K562 (cell line): ENCODE measurements around the gene HNRNPH1. TPM values are rescaled to one million over a fixed set of nuclear protein-coding genes. Genes with fewer than 3 reads are reported as not detected.
A peak's percentile ranks its signal among the peaks of the same experiment; 100 is the strongest.

ENCODE experiments used
- ADNP ChIP-seq: fragments of 200-800 bp; sonication (Bioruptor generic); IDR thresholded peaks from 2 replicates; pipeline ENCODE4 v1.6.1; 2016; ENCODE audit warnings: missing genetic modification characterization, missing compliant biosample characterization
- BRD9 ChIP-seq: fragments of 450-650 bp; IDR thresholded peaks from 2 replicates; pipeline ENCODE4 v1.6.1; 2018; ENCODE audit warnings: low read depth; ENCODE audit not compliant: partially characterized antibody
- CHD4 ChIP-seq: fragments of 200-600 bp; sonication (generic); IDR thresholded peaks from 3 replicates; pipeline ENCODE4 v1.6.1; 2012; ENCODE audit warnings: low read depth, mild to moderate bottlenecking, mixed read lengths, low read length, inconsistent platforms; ENCODE audit not compliant: insufficient read depth, insufficient replicate concordance, poor library complexity, severe bottlenecking
- COPS2 ChIP-seq: fragments of 450-650 bp; conservative IDR thresholded peaks from 2 replicates; pipeline ENCODE4 v1.6.1; 2016; ENCODE audit warnings: mild to moderate bottlenecking, moderate library complexity
- CREBBP ChIP-seq: IDR thresholded peaks from one replicate; pipeline ENCODE4 v1.6.1; 2012; ENCODE audit warnings: low read depth, mild to moderate bottlenecking, control low read depth, inconsistent platforms, low read length
- FUS ChIP-seq: fragments of 200-400 bp; formaldehyde crosslinking; optimal IDR thresholded peaks from 2 replicates; pipeline ENCODE3; 2017; ENCODE audit warnings: low read depth, low read length
- HBP1 ChIP-seq: fragments of 450-650 bp; formaldehyde crosslinking; IDR thresholded peaks from 2 replicates; pipeline ENCODE4 v1.4.0; 2022; ENCODE audit warnings: missing genetic modification characterization
- IRF1 ChIP-seq: sonication (generic); formaldehyde crosslinking; IDR thresholded peaks from 2 replicates; pipeline ENCODE4 v1.8.0; 2022; ENCODE audit warnings: missing genetic modification reagents, mild to moderate bottlenecking, borderline replicate concordance
- IRF2 ChIP-seq: sonication (generic); formaldehyde crosslinking; IDR thresholded peaks from 2 replicates; pipeline ENCODE4 v1.8.1; 2022; ENCODE audit warnings: mild to moderate bottlenecking, missing genetic modification reagents
- MBD1 ChIP-seq: fragments of 250-450 bp; sonication (Bioruptor Pico); IDR thresholded peaks from 2 replicates; pipeline ENCODE4 v1.8.0; 2022; ENCODE audit warnings: inconsistent platforms
- POLR3G ChIP-seq: IDR thresholded peaks from 2 replicates; pipeline ENCODE4 v1.6.1; 2011; ENCODE audit not compliant: insufficient read length, insufficient replicate concordance; ENCODE audit errors: extremely low read depth
- SMARCB1 ChIP-seq: IDR thresholded peaks from 2 replicates; pipeline ENCODE4 v1.6.1; 2011; ENCODE audit warnings: improper control_type of control experiment, low read depth; ENCODE audit not compliant: insufficient read length
- SMARCC2 ChIP-seq: fragments of 450-650 bp; IDR thresholded peaks from 2 replicates; pipeline ENCODE4 v1.6.1; 2017; ENCODE audit warnings: antibody characterized with exemption, moderate library complexity, mild to moderate bottlenecking, low read depth
- YY1 ChIP-seq, 3 experiments: IDR thresholded peaks; 2 replicates each; pipeline ENCODE4 v1.6.1; 2011; ENCODE audit warnings: low read length in 2 of 3, mild to moderate bottlenecking in 2 of 3, moderate library complexity in 2 of 3, borderline replicate concordance in 1 of 3, control low read depth in 1 of 3, low read depth in 1 of 3; ENCODE audit not compliant: insufficient read depth in 3 of 3, insufficient replicate concordance in 2 of 3, control insufficient read depth in 1 of 3, insufficient read length in 1 of 3; ENCODE audit errors: extremely low read depth in 1 of 3
- ZFP30 ChIP-seq: fragments of 250-450 bp; sonication (Bioruptor Pico); IDR thresholded peaks from 2 replicates; pipeline ENCODE4 v1.8.0; 2022; ENCODE audit warnings: moderate library complexity, mild to moderate bottlenecking, inconsistent platforms, borderline replicate concordance
- ZNF174 ChIP-seq: fragments of 250-450 bp; sonication (Bioruptor Pico); IDR thresholded peaks from 2 replicates; pipeline ENCODE4 v1.4.0; 2020; ENCODE audit warnings: mild to moderate bottlenecking
- ZNF175 ChIP-seq: fragments of 200-800 bp; sonication (Bioruptor generic); IDR thresholded peaks from 2 replicates; pipeline ENCODE4 v1.6.1; 2016; ENCODE audit warnings: low read depth, mild to moderate bottlenecking, missing genetic modification characterization, missing compliant biosample characterization
- ZNF436 ChIP-seq: fragments of 250-450, 450-650 bp; sonication (Bioruptor Pico); formaldehyde crosslinking; IDR thresholded peaks from 2 replicates; pipeline ENCODE4 v1.7.0; 2020; ENCODE audit warnings: mild to moderate bottlenecking
- ZNF511 ChIP-seq: sonication (generic); formaldehyde crosslinking; IDR thresholded peaks from 2 replicates; pipeline ENCODE4 v1.8.0; 2022; ENCODE audit warnings: mild to moderate bottlenecking, missing genetic modification reagents
- ZNF655 ChIP-seq: fragments of 250-450 bp; sonication (Bioruptor Pico); IDR thresholded peaks from 2 replicates; pipeline ENCODE4 v1.5.0; 2021
- polyA plus RNA-seq, 8 experiments: library from polyadenylated mRNA; depleted of rRNA in 4 of 8; stranded (reverse) in 5 of 8; unstranded in 3 of 8; fragments of >200 nt; fragmentation: Nextera tagmentation in 2 of 8; fragmentation: Illumina TruSeq in 1 of 8; extraction: Ambion mirVana in 2 of 8; extraction: Trizol in 1 of 8; gene quantifications; 2 replicates each; pipeline versions ENCODE4 v1.2.1 to v1.2.3, GENCODE V29; 2011 to 2014; ENCODE audit warnings: inconsistent platforms in 1 of 8, missing spikeins in 1 of 8
- total RNA-seq, 7 experiments: library from RNA; depleted of rRNA in 6 of 7; stranded (reverse); fragments of >200 nt in 6 of 7; fragmentation: Illumina TruSeq in 2 of 7; extraction: Trizol in 2 of 7; gene quantifications; 2 replicates each; pipeline versions ENCODE4 v1.2.1 to v1.2.3, GENCODE V29; 2011 to 2021; ENCODE audit warnings: low replicate concordance in 1 of 7

The HNRNPH1 gene
- total and polyA plus RNA-seq, 9 of the 15 experiments (the other 6 are each of a cell fraction or from before 2014, with no cell fraction given), result 103 to 656 (median 561) TPM

- TF ChIP-seq SMARCB1, result no peak
- TF ChIP-seq ZNF436 (CRISPR knock-in tag), result peak; percentile 46; the same call in 1 of the 2 replicates
- peak in 1 of 3 experiments; percentile 30 for TF ChIP-seq YY1 (IDR thresholded peaks at IDR 0.05; ENCODE audit: borderline replicate concordance in 1 of 3, control insufficient read depth in 1 of 3, extremely low read depth in 1 of 3, insufficient read depth in 3 of 3, insufficient read length in 1 of 3, insufficient replicate concordance in 2 of 3, low read depth in 1 of 3, low read length in 2 of 3)
- TF ChIP-seq FUS, result no peak
- TF ChIP-seq ZNF175 (CRISPR knock-in tag), result no peak
- no peak for TF ChIP-seq ADNP (tag)
- no peak for TF ChIP-seq ZFP30 (CRISPR knock-in tag)
- no peak for TF ChIP-seq CREBBP
- no peak for TF ChIP-seq COPS2
- no peak for TF ChIP-seq ZNF174 (CRISPR knock-in tag)
- no peak for TF ChIP-seq ZNF511
- TF ChIP-seq HBP1 (CRISPR knock-in tag), result no peak; the same call in 1 of the 2 replicates
- no peak for TF ChIP-seq ZNF655
- TF ChIP-seq POLR3G, result no peak
- no peak for TF ChIP-seq CHD4
- no peak; the same call in 1 of the 2 replicates for TF ChIP-seq SMARCC2
- no peak for TF ChIP-seq IRF1 (CRISPR knock-in tag)
- no peak for TF ChIP-seq MBD1 (CRISPR knock-in tag)
- TF ChIP-seq IRF2, result no peak
- no peak for TF ChIP-seq BRD9
Observed at GRCh38 chr5:179612577-179613459, 10.7 kb downstream of the HNRNPH1 start (continued).
